ENCODE measurements around the gene MIS12. TPM values are rescaled to one million over a fixed set of nuclear protein-coding genes. Genes with fewer than 3 reads are reported as not detected.

Gene MIS12
- total and polyA plus RNA-seq, 2 of the 8 experiments (the other 6 are each of a cell fraction or from before 2014, with no cell fraction given) = 9.5 to 25.6 TPM

DNA sequence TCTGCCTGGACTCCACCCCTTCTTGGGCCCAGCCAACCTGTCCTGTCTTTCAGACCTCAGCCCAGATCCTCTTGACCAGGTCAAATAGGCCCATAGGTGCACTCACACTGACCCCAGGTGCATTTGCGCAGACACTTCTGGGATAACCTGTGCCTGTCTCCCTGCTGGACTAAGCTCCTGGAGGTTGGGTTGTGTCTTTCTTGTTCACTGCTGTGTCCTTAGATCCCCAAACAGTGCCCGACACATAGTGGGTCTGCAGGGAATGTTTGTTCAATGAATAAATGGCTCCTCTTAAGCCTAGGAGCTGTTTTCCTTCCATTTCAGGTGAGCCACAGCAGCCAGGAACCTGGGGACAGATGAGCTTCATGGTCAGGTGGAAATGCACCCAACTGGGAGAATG lies 49.1 kb downstream of the MIS12 start (continued):
- TF ChIP-seq, protein P1, sequence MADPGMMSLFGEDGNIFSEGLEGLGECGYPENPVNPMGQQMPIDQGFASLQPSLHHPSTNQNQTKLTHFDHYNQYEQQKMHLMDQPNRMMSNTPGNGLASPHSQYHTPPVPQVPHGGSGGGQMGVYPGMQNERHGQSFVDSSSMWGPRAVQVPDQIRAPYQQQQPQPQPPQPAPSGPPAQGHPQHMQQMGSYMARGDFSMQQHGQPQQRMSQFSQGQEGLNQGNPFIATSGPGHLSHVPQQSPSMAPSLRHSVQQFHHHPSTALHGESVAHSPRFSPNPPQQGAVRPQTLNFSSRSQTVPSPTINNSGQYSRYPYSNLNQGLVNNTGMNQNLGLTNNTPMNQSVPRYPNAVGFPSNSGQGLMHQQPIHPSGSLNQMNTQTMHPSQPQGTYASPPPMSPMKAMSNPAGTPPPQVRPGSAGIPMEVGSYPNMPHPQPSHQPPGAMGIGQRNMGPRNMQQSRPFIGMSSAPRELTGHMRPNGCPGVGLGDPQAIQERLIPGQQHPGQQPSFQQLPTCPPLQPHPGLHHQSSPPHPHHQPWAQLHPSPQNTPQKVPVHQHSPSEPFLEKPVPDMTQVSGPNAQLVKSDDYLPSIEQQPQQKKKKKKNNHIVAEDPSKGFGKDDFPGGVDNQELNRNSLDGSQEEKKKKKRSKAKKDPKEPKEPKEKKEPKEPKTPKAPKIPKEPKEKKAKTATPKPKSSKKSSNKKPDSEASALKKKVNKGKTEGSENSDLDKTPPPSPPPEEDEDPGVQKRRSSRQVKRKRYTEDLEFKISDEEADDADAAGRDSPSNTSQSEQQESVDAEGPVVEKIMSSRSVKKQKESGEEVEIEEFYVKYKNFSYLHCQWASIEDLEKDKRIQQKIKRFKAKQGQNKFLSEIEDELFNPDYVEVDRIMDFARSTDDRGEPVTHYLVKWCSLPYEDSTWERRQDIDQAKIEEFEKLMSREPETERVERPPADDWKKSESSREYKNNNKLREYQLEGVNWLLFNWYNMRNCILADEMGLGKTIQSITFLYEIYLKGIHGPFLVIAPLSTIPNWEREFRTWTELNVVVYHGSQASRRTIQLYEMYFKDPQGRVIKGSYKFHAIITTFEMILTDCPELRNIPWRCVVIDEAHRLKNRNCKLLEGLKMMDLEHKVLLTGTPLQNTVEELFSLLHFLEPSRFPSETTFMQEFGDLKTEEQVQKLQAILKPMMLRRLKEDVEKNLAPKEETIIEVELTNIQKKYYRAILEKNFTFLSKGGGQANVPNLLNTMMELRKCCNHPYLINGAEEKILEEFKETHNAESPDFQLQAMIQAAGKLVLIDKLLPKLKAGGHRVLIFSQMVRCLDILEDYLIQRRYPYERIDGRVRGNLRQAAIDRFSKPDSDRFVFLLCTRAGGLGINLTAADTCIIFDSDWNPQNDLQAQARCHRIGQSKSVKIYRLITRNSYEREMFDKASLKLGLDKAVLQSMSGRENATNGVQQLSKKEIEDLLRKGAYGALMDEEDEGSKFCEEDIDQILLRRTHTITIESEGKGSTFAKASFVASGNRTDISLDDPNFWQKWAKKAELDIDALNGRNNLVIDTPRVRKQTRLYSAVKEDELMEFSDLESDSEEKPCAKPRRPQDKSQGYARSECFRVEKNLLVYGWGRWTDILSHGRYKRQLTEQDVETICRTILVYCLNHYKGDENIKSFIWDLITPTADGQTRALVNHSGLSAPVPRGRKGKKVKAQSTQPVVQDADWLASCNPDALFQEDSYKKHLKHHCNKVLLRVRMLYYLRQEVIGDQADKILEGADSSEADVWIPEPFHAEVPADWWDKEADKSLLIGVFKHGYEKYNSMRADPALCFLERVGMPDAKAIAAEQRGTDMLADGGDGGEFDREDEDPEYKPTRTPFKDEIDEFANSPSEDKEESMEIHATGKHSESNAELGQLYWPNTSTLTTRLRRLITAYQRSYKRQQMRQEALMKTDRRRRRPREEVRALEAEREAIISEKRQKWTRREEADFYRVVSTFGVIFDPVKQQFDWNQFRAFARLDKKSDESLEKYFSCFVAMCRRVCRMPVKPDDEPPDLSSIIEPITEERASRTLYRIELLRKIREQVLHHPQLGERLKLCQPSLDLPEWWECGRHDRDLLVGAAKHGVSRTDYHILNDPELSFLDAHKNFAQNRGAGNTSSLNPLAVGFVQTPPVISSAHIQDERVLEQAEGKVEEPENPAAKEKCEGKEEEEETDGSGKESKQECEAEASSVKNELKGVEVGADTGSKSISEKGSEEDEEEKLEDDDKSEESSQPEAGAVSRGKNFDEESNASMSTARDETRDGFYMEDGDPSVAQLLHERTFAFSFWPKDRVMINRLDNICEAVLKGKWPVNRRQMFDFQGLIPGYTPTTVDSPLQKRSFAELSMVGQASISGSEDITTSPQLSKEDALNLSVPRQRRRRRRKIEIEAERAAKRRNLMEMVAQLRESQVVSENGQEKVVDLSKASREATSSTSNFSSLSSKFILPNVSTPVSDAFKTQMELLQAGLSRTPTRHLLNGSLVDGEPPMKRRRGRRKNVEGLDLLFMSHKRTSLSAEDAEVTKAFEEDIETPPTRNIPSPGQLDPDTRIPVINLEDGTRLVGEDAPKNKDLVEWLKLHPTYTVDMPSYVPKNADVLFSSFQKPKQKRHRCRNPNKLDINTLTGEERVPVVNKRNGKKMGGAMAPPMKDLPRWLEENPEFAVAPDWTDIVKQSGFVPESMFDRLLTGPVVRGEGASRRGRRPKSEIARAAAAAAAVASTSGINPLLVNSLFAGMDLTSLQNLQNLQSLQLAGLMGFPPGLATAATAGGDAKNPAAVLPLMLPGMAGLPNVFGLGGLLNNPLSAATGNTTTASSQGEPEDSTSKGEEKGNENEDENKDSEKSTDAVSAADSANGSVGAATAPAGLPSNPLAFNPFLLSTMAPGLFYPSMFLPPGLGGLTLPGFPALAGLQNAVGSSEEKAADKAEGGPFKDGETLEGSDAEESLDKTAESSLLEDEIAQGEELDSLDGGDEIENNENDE (IDR thresholded peaks at IDR 0.05; ENCODE audit: insufficient replicate concordance, low read length) = no peak
